Transverse colon (tissue), 4 donors: Measurements from ENCODE around the gene EEF1AKMT2. TPM values are rescaled to one million over a fixed set of nuclear protein-coding genes. Genes with fewer than 3 reads are reported as not detected.
A peak's percentile ranks its signal among the peaks of the same experiment; 100 is the strongest.

Experiments used
- DNase-seq: peaks from one replicate; pipeline ENCODE4 v3.0.0-alpha.2; 2019
- H3K27ac ChIP-seq, 4 donors: fragments of 200-600 bp; sonication (generic); 2 replicates each; pipeline ENCODE4 v1.5.1; 2016 to 2018; ENCODE audit warnings: inconsistent platforms in 4 of 4
- H3K27me3 ChIP-seq: fragments of 200-600 bp; sonication (generic); 2 replicates; pipeline ENCODE4 v1.5.1; 2017; ENCODE audit warnings: inconsistent platforms
- H3K36me3 ChIP-seq, 4 donors: fragments of 200-600 bp; sonication (generic); 2 replicates each; pipeline ENCODE4 v1.5.1; 2017 to 2019; ENCODE audit warnings: inconsistent platforms in 4 of 4
- H3K4me1 ChIP-seq, 4 donors: fragments of 200-600 bp; sonication (generic); 2 replicates each; pipeline ENCODE4 v1.5.1; 2017 to 2020; ENCODE audit warnings: inconsistent platforms in 4 of 4
- H3K4me3 ChIP-seq, 4 donors: fragments of 200-600 bp; sonication (generic); 1 replicate in 1 of 4; 2 replicates in 3 of 4; pipeline versions ENCODE4 v1.5.1 to v1.6.1; 2017 to 2019; ENCODE audit warnings: inconsistent platforms in 4 of 4
- H3K9me3 ChIP-seq, 2 donors: fragments of 200-600 bp; sonication (generic); 2 replicates each; pipeline ENCODE4 v1.5.1; 2017 to 2019; ENCODE audit warnings: inconsistent platforms in 2 of 2
- EP300 ChIP-seq: sonication (generic); formaldehyde crosslinking; IDR thresholded peaks from one replicate; pipeline ENCODE4 v1.6.1; 2017; ENCODE audit warnings: antibody characterized with exemption, low read depth
- POLR2A ChIP-seq: fragments of 450-650 bp; IDR thresholded peaks from one replicate; pipeline ENCODE4 v1.6.1; 2016; ENCODE audit warnings: antibody characterized with exemption, mild to moderate bottlenecking, moderate library complexity
- POLR2AphosphoS5 ChIP-seq, 3 donors: sonication (generic); formaldehyde crosslinking; IDR thresholded peaks; one replicate each; pipeline ENCODE4 v1.6.1; 2016; ENCODE audit warnings: antibody characterized with exemption in 3 of 3
- WGBS, 2 donors: methylation state at CpG; one replicate each; pipeline ENCODE4 v1.1.5; 2018; ENCODE audit warnings: low coverage in 1 of 2; 5-methylcytosine and 5-hydroxymethylcytosine counted together
- in situ Hi-C, 4 donors: fragments of 200-750 bp; cut with MboI; loops; one replicate each; pipeline versions ENCODE4 v1.15.0 to v1.15.1; 2017; ENCODE audit warnings: low sequenced_read_pairs in 3 of 4, low pct_ligation_motif_present in 1 of 4, low pct_unique_long_range_greater_than_20kb in 1 of 4
- intact Hi-C: fragments of 100-400 bp; cut with DNase I; formaldehyde crosslinking; loops from one replicate; pipeline ENCODE4 v1.15.1; 2023; ENCODE audit warnings: low total_unique reads
- total RNA-seq, 4 donors: library from RNA; depleted of rRNA; stranded (reverse); fragments of >200 nt; gene quantifications; one replicate each; pipeline ENCODE4 v1.1.0, GENCODE V29; 2016
- TF ChIP-seq, protein P1 (sequence below), 5 experiments: fragments of 200-600 bp in 3 of 5; fragments of 450-650 bp in 2 of 5; sonication (generic) in 3 of 5; IDR thresholded peaks; 1 replicate in 2 of 5; 2 replicates in 3 of 5; pipeline ENCODE4 v1.5.1; 2016 to 2017; ENCODE audit warnings: antibody characterized with exemption in 5 of 5, inconsistent platforms in 3 of 5, mild to moderate bottlenecking in 2 of 5, moderate library complexity in 1 of 5

Gene EEF1AKMT2
- total RNA-seq = 10 to 100 TPM in 2 of 4 donors, 1 to 10 TPM in 2; 5.2 to 19.1 (median 10.6) TPM

DNA sequence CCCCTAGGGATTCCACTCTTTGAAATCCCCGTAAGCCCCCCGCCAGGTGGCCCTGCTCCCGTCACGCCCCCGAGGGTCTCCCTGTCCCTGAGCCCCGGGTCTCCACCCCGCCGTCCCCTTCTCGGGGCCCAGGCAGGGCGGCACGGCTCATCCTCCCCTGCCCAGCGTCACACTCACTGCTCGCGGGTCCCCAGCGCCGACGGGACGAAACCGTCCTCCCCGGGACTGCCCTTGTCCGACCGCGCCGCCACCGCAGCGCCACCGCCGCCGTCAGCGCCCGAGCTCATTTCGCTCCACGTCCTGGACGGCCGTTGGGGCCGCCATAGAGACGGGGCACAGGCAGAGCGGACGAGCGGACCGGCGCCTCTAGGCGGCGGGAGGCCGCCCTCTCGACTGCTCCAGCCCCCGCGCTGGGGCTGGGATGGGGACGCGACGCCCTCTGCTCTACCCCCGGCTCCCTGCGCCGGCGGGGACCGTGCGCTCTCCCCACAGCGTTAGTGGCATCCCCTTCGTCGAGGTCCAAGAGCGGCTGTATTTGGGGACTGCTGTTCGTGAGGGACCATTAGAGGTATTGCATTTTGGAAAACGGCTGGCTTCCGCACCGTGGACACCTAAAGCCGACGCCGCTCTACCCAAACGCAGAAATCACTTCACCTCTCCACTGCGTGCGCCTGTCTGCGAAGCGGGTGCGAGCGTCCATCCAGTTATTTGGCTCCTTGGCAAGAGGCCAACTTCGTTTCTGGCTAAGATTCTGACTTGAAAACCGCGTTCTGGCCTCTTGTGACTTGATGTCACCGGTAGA is at the start of gene EEF1AKMT2:
Gene EEF1AKMT2 (minus strand): TSS at position 341 of the 802 bp plus-strand sequence. CDS start 54 bp downstream, at position 287.
- peak; percentile 84 for DNase-seq
- in situ Hi-C loops (no loop called here), intact Hi-C loops (no loop called here)
- Histone ChIP-seq H3K36me3 (no peaks in the 10 kb centered on the region), H3K4me3 (peak within 1 kb of the TSS; percentile 89 to 95 (median 89)), H3K27me3 (no peaks in the 10 kb centered on the region), H3K4me1 (peaks cover 6 to 12% (median 8%) of the 10 kb centered on the region in 4 donors), H3K27ac (peak within 1 kb of the TSS; percentile 92 to 96 (median 93)), H3K9me3 (no peaks in the 10 kb centered on the region)
- WGBS, 2 donors = 1% methylated on average over 44 of the region's 79 CpGs; no CpG with 5 or more reads in 1 of the 2 donors
- TF ChIP-seq EP300 (no peak), POLR2A (peak; percentile 83), POLR2AphosphoS5 (IDR thresholded peaks at IDR 0.05) (peak; percentile 57 to 79 (median 66))
- TF ChIP-seq, protein P1, sequence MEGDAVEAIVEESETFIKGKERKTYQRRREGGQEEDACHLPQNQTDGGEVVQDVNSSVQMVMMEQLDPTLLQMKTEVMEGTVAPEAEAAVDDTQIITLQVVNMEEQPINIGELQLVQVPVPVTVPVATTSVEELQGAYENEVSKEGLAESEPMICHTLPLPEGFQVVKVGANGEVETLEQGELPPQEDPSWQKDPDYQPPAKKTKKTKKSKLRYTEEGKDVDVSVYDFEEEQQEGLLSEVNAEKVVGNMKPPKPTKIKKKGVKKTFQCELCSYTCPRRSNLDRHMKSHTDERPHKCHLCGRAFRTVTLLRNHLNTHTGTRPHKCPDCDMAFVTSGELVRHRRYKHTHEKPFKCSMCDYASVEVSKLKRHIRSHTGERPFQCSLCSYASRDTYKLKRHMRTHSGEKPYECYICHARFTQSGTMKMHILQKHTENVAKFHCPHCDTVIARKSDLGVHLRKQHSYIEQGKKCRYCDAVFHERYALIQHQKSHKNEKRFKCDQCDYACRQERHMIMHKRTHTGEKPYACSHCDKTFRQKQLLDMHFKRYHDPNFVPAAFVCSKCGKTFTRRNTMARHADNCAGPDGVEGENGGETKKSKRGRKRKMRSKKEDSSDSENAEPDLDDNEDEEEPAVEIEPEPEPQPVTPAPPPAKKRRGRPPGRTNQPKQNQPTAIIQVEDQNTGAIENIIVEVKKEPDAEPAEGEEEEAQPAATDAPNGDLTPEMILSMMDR (IDR thresholded peaks at IDR 0.05) = peak; percentile 45 to 84 (median 61)

DNA sequence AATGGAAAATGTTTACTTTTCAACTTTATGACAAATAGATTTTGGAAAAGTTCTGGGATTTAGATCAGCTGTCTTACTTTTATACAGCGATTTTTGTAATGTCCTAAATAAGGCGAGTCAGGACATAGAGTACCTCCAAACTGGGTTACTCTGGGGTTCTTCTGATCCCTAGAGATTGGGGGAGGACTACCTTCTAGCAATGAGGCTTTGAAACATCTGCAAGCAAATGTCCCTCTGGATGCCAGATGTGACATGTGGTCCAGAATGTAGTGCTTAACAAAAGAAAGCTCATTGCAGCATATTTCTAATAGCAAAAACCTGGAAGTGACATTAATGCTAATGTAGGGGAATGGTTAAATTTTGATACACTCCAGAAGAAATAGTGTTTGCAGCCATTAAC is 46.0 kb upstream of the EEF1AKMT2 start:
- in situ Hi-C loops (loop anchor here in 2 of 4 donors (25.0 kb wide), 1 partner anchor 300 kb away; no protein-coding TSS in a partner anchor), intact Hi-C loops (no loop called here)
- no peaks in the 10 kb centered on the region for H3K27me3 ChIP-seq
- no peaks in the 10 kb centered on the region for H3K9me3 ChIP-seq
- no peak for DNase-seq
- H3K36me3 ChIP-seq = peaks cover 0 to 34% (median 14%) of the 10 kb centered on the region in 4 donors
- no peak overlapping the region for H3K27ac ChIP-seq
- TF ChIP-seq POLR2A = no peak
- TF ChIP-seq EP300 = no peak
- no peak for TF ChIP-seq POLR2AphosphoS5 (IDR thresholded peaks at IDR 0.05)
- WGBS, 2 donors = 63 to 86% methylated on average over 2 of the region's 2 CpGs
- no peaks in the 10 kb centered on the region for H3K4me1 ChIP-seq
- H3K4me3 ChIP-seq = no peak overlapping the region

DNA sequence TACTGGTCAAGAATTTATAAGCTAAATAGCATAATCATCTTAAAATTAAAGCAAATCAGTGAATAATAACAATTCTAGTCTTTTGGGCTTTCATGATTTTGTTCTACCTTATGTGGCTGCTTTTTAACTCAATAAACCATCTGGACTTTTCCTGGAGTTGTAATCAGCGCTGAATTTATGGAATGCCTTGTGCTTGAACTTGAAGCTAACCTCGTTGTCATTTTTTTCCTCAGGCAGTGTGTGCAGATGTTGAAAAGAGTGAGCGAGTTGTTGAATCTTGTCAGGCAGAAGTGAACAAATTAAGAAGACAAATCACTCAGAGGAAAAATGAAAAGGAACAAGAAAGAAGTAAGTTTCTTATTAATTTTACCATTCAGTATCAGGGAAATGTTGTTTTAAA is 39.4 kb upstream of the EEF1AKMT2 start:
- WGBS, 2 donors = 85 to 90% methylated on average over 3 of the region's 3 CpGs
- Histone ChIP-seq H3K27me3 (no peaks in the 10 kb centered on the region), H3K9me3 (no peaks in the 10 kb centered on the region), H3K4me1 (no peaks in the 10 kb centered on the region), H3K4me3 (no peak overlapping the region), H3K36me3 (peaks cover 0 to 89% (median 35%) of the 10 kb centered on the region in 4 donors), H3K27ac (no peak overlapping the region)
- intact Hi-C loops = no loop called here
- in situ Hi-C loops = loop anchor here in 2 of 4 donors (25.0 kb wide), 1 partner anchor 294 kb away; no protein-coding TSS in a partner anchor
- TF ChIP-seq, protein P1 (IDR thresholded peaks at IDR 0.05) = no peak
- TF ChIP-seq POLR2A (no peak), POLR2AphosphoS5 (IDR thresholded peaks at IDR 0.05) (no peak), EP300 (no peak)
- DNase-seq = no peak

DNA sequence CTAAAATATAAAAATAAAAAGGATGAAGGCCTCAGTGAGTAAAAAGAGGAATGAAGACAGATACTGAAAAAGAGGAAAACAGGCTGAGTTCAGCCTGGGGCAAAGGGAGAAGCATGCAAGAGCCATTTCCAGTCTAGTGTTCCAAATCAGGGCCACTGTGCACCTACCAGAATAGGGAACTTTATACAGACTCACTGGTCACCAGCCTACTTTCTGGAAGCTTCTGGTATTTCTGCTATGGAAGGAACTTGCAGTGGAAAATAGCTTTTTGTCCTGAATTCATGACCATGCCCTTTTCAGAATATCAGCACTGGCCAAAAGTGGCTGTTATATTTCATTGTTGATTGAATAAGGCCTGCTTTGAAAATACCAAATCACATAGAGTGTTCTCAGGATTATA is 38.8 kb upstream of the EEF1AKMT2 start:
- H3K9me3 ChIP-seq = no peaks in the 10 kb centered on the region
- TF ChIP-seq, protein P1 (IDR thresholded peaks at IDR 0.05) = no peak
- H3K27ac ChIP-seq = no peak overlapping the region
- peaks cover 0 to 89% (median 32%) of the 10 kb centered on the region in 4 donors for H3K36me3 ChIP-seq
- no peak for DNase-seq
- H3K27me3 ChIP-seq = no peaks in the 10 kb centered on the region
- in situ Hi-C loops (loop anchor here in 2 of 4 donors (25.0 kb wide), 1 partner anchor 293 kb away; no protein-coding TSS in a partner anchor), intact Hi-C loops (no loop called here)
- H3K4me1 ChIP-seq = no peaks in the 10 kb centered on the region
- no peak overlapping the region for H3K4me3 ChIP-seq
